Endothelial cell of umbilical vein (primary cell): ENCODE data around the gene CPNE1. TPM values are rescaled to one million over a fixed set of nuclear protein-coding genes. Genes with fewer than 3 reads are reported as not detected.

Experiments
- BruUV-seq: library from RNA; stranded (reverse); fragments of 400-500 nt; replicated peaks from 2 replicates; lab custom pipeline; 2021; lab: Mats Ljungman, UMichigan
- CTCF ChIA-PET: fragments of 300-600, 350-600 bp; sonication (Branson Sonifier 250); formaldehyde crosslinking; loops from one replicate; lab custom pipeline; 2021; ENCODE audit warnings: antibody characterized with exemption, inconsistent platforms; lab: Charles Lee
- POLR2A ChIA-PET: fragments of 300-600, 350-600 bp; sonication (Branson Sonifier 250); formaldehyde crosslinking; loops from one replicate; lab custom pipeline; 2021; ENCODE audit warnings: antibody characterized with exemption, inconsistent platforms; lab: Charles Lee
- DNase-seq: peaks from one replicate; pipeline ENCODE4 v3.0.0-alpha.2; 2011; ENCODE audit warnings: low read depth, low spot score
- FAIRE-seq: peaks from 2 replicates; lab custom pipeline; 2011; peaks lifted over from hg19 to GRCh38; lab: Jason Lieb, UNC
- H2AFZ ChIP-seq: 2 replicates; pipeline ENCODE4 v1.6.0; 2012; ENCODE audit warnings: low read depth, low read length, control low read depth, inconsistent platforms
- H3K27ac ChIP-seq: 2 replicates; pipeline ENCODE4 v1.5.1; 2011; ENCODE audit warnings: low read depth, mild to moderate bottlenecking, control low read depth, low read length, moderate library complexity; ENCODE audit not compliant: insufficient read depth
- H3K27me3 ChIP-seq, 2 experiments: 2 replicates each; pipeline versions ENCODE4 v1.6.0 to v1.6.1; 2011; ENCODE audit warnings: low read length in 2 of 2, mixed read lengths in 1 of 2; ENCODE audit not compliant: control insufficient read depth in 2 of 2, insufficient read depth in 2 of 2
- H3K36me3 ChIP-seq, 2 experiments: 2 replicates in 1 of 2; 3 replicates in 1 of 2; pipeline ENCODE4 v1.5.1; 2011; ENCODE audit warnings: low read length in 2 of 2, mild to moderate bottlenecking in 1 of 2, moderate library complexity in 1 of 2; ENCODE audit not compliant: control insufficient read depth in 2 of 2, insufficient read depth in 2 of 2; ENCODE audit errors: extremely low read depth in 1 of 2
- H3K4me1 ChIP-seq: 3 replicates; pipeline ENCODE4 v1.5.1; 2011; ENCODE audit warnings: mild to moderate bottlenecking, low read length; ENCODE audit not compliant: control insufficient read depth, insufficient read depth; ENCODE audit errors: extremely low read depth
- H3K4me2 ChIP-seq: 2 replicates; pipeline ENCODE4 v1.6.1; 2011; ENCODE audit warnings: low read length, control low read depth, mixed read lengths; ENCODE audit not compliant: insufficient read depth
- H3K4me3 ChIP-seq, 3 experiments: fragments of 200-600 bp in 1 of 3; sonication (generic), shearing (Covaris generic) in 1 of 3; replicated peaks in 1 of 3; 2 replicates each; pipeline ENCODE4 v1.5.1; 2011 to 2016; ENCODE audit warnings: control low read depth in 3 of 3, low read length in 3 of 3, mild to moderate bottlenecking in 2 of 3, inconsistent platforms in 1 of 3, low read depth in 1 of 3, moderate library complexity in 1 of 3; ENCODE audit not compliant: insufficient read depth in 1 of 3
- H3K79me2 ChIP-seq: 2 replicates; pipeline ENCODE4 v1.6.0; 2012; ENCODE audit warnings: low read length, inconsistent platforms; ENCODE audit not compliant: control insufficient read depth, insufficient read depth
- H3K9ac ChIP-seq: replicated peaks from 2 replicates; pipeline ENCODE3; 2011; ENCODE audit warnings: low read length, control low read depth; ENCODE audit not compliant: insufficient read depth; ENCODE audit errors: extremely low read depth
- H3K9me1 ChIP-seq: replicated peaks from 3 replicates; pipeline ENCODE4 v1.6.0; 2011; ENCODE audit warnings: mild to moderate bottlenecking, low read length; ENCODE audit not compliant: control insufficient read depth, insufficient read depth; ENCODE audit errors: extremely low read depth
- H3K9me3 ChIP-seq: replicated peaks from 2 replicates; pipeline ENCODE4 v1.5.1; 2012; ENCODE audit warnings: low read length, inconsistent platforms; ENCODE audit not compliant: control insufficient read depth, insufficient read depth
- H4K20me1 ChIP-seq: replicated peaks from 2 replicates; pipeline ENCODE3; 2011; ENCODE audit warnings: mild to moderate bottlenecking, low read length; ENCODE audit not compliant: control insufficient read depth, insufficient read depth; ENCODE audit errors: extremely low read depth
- CTCF ChIP-seq, 2 donors: IDR thresholded peaks; 1 replicate in 1 of 2; 2 replicates in 1 of 2; pipeline ENCODE4 v1.5.1; 2011; ENCODE audit warnings: low read length in 2 of 2, mild to moderate bottlenecking in 2 of 2, moderate library complexity in 2 of 2, control low read depth in 1 of 2, inconsistent platforms in 1 of 2, low read depth in 1 of 2; ENCODE audit not compliant: insufficient read depth in 1 of 2; ENCODE audit errors: extremely low read depth in 1 of 2
- EZH2 ChIP-seq: IDR thresholded peaks from 2 replicates; pipeline ENCODE4 v1.6.1; 2012; ENCODE audit warnings: borderline replicate concordance, low read depth, mild to moderate bottlenecking, moderate library complexity, low read length, inconsistent platforms; ENCODE audit not compliant: severe bottlenecking
- FOS ChIP-seq: IDR thresholded peaks from 2 replicates; pipeline ENCODE4 v1.6.1; 2011; ENCODE audit warnings: mild to moderate bottlenecking, low read length, moderate library complexity, borderline replicate concordance; ENCODE audit not compliant: insufficient read depth
- GATA2 ChIP-seq: IDR thresholded peaks from 2 replicates; pipeline ENCODE4 v1.7.0; 2011; ENCODE audit warnings: low read depth, mild to moderate bottlenecking, moderate library complexity, mixed read lengths, low read length; ENCODE audit not compliant: insufficient read length, insufficient read depth
- JUN ChIP-seq: IDR thresholded peaks from 2 replicates; pipeline ENCODE4 v1.6.1; 2011; ENCODE audit warnings: borderline replicate concordance, low read depth; ENCODE audit not compliant: insufficient read length, insufficient read depth
- MAX ChIP-seq: IDR thresholded peaks from 2 replicates; pipeline ENCODE4 v1.6.1; 2011; ENCODE audit not compliant: insufficient read depth, insufficient read length
- MYC ChIP-seq: IDR thresholded peaks from one replicate; pipeline ENCODE4 v1.6.1; 2011; ENCODE audit warnings: mild to moderate bottlenecking, low read depth, low read length
- POLR2A ChIP-seq: IDR thresholded peaks from 2 replicates; pipeline ENCODE4 v1.6.1; 2012; ENCODE audit warnings: low read depth, mild to moderate bottlenecking, control low read depth, low read length
- POLR2AphosphoS5 ChIP-seq: IDR thresholded peaks from 2 replicates; pipeline ENCODE4 v1.6.1; 2012; ENCODE audit warnings: low read depth, mild to moderate bottlenecking, control low read depth, low read length, moderate library complexity; ENCODE audit not compliant: insufficient read depth
- dilution Hi-C: fragments of 300-500 bp; cut with MboI; formaldehyde crosslinking; loops from one replicate; pipeline ENCODE4 v1.15.0; 2019; ENCODE audit warnings: low sequenced_read_pairs; ENCODE audit not compliant: extremely low pct_ligation_motif_present
- intact Hi-C: fragments of 100-400 bp; cut with micrococcal nuclease; formaldehyde crosslinking; loops from one replicate; pipeline ENCODE4 v1.10.0; 2022
- polyA plus RNA-seq, 4 experiments: library from polyadenylated mRNA; depleted of rRNA in 3 of 4; stranded (reverse) in 3 of 4; unstranded in 1 of 4; fragments of >200 nt; gene quantifications; 2 replicates each; pipeline versions ENCODE4 v1.2.1 to v1.2.3, GENCODE V29; 2011 to 2012; ENCODE audit warnings: missing spikeins in 1 of 4
- total RNA-seq: library from RNA; stranded (reverse); gene quantifications from 2 replicates; pipeline ENCODE4 v1.2.3, GENCODE V29; 2021

Gene CPNE1
- total and polyA plus RNA-seq, 2 donors (not counting 3 experiments of a cell fraction or from before 2014, with no cell fraction given) = 244 to 316 TPM

- no peaks in the 10 kb centered on the region for H4K20me1 ChIP-seq
- no peaks in the 10 kb centered on the region for H3K79me2 ChIP-seq
- no peaks in the 10 kb centered on the region for H3K36me3 ChIP-seq
- peaks cover 13 to 17% of the 10 kb centered on the region in 2 experiments for H3K27me3 ChIP-seq
- TF ChIP-seq POLR2AphosphoS5 (no peak), POLR2A (no peak), FOS (no peak), JUN (no peak), CTCF (IDR thresholded peaks at IDR 0.05; ENCODE audit: extremely low read depth in 1 of 2, insufficient read depth in 1 of 2, low read depth in 1 of 2, low read length in 2 of 2) (no peak), GATA2 (no peak), EZH2 (no peak), MYC (no peak), MAX (no peak)
- H3K4me1 ChIP-seq = peaks cover 8% of the 10 kb centered on the region
- H3K4me3 ChIP-seq = no peak overlapping the region
- H3K9ac ChIP-seq = no peak overlapping the region
- no peaks in the 10 kb centered on the region for H3K9me3 ChIP-seq
- H3K9me1 ChIP-seq = no peaks in the 10 kb centered on the region
- dilution Hi-C loops = no loop called here
- POLR2A ChIA-PET = no interaction called here
- no TSS peak for BruUV-seq
- H3K4me2 ChIP-seq = no peak overlapping the region
- no peak overlapping the region for H2AFZ ChIP-seq
- intact Hi-C loops = loop anchor here (2.0 to 5.0 kb wide), 3 partner anchors 17 to 137 kb away; partner anchors contain the start of genes NFS1 and ROMO1
- no peak for DNase-seq
- FAIRE-seq = no peak
- no peak overlapping the region for H3K27ac ChIP-seq
- CTCF ChIA-PET = interaction anchor here (2.1 kb wide), 1 partner anchor 18 kb away, joined by 28 read pairs; the partner anchor contains the start of gene SPAG4
Observed at GRCh38 chr20:35599776-35600120, 65.0 kb downstream of the CPNE1 start.
